Left renal pelvis (tissue), 4 donors: ENCODE data around the gene TRAPPC2L. TPM values are rescaled to one million over a fixed set of nuclear protein-coding genes. Genes with fewer than 3 reads are reported as not detected.

Source experiments
- DNase-seq, 4 donors: peaks; one replicate each; pipeline ENCODE4 v3.0.0-alpha.2; 2013; ENCODE audit warnings: low read depth in 4 of 4, low spot score in 3 of 4
- polyA plus RNA-seq, 4 donors: library from polyadenylated mRNA; unstranded; fragments of 120-200 nt; gene quantifications; one replicate each; pipeline ENCODE4 v1.2.1, GENCODE V29; 2013; ENCODE audit not compliant: insufficient read length in 4 of 4

TRAPPC2L gene
- polyA plus RNA-seq, 4 donors = 57.9 to 91.5 (median 77.5) TPM

GRCh38 chr16:88904676-88905365 lies 47.9 kb downstream of the TRAPPC2L start:
- DNase-seq = no peak

- DNase-seq = no peak
Measured at GRCh38 chr16:88905563-88905962, 48.6 kb downstream of the TRAPPC2L start.

- no peak for DNase-seq
Measured at GRCh38 chr16:88906020-88906419, 49.1 kb downstream of the TRAPPC2L start.

GRCh38 chr16:88906535-88907105 lies 49.7 kb downstream of the TRAPPC2L start:
- DNase-seq = no peak

- DNase-seq = no peak
Measured at GRCh38 chr16:88907768-88908167, 50.8 kb downstream of the TRAPPC2L start.

GRCh38 chr16:88908307-88908706 lies 51.4 kb downstream of the TRAPPC2L start:
- no peak for DNase-seq

- DNase-seq = no peak
Measured at GRCh38 chr16:88909431-88910210, 52.7 kb downstream of the TRAPPC2L start.

GRCh38 chr16:88910284-88911135 lies 53.6 kb downstream of the TRAPPC2L start:
- no peak for DNase-seq

GRCh38 chr16:88911136-88911945 lies 54.4 kb downstream of the TRAPPC2L start:
- no peak for DNase-seq

GRCh38 chr16:88911946-88912310 lies 55.0 kb downstream of the TRAPPC2L start:
- DNase-seq = no peak

Other genes starting within 250 kb of the TRAPPC2L start
- gene IL17C, start 218.6 kb upstream of the TRAPPC2L start, polyA plus RNA-seq = not detected
- 100 to 1,000 TPM in 3 of 4 donors, 10 to 100 TPM in 1; 46.1 to 160 (median 103) TPM for gene CYBA, start 206.1 kb upstream of the TRAPPC2L start, polyA plus RNA-seq
- gene MVD, start 194.0 kb upstream of the TRAPPC2L start, polyA plus RNA-seq = 10 to 100 TPM; 21.9 to 38.9 (median 27.4) TPM
- under 1 TPM; 0.50 to 0.87 (median 0.61) TPM for gene SNAI3, start 170.6 kb upstream of the TRAPPC2L start, polyA plus RNA-seq
- 10 to 100 TPM; 13.3 to 24.8 (median 20.5) TPM for gene RNF166, start 150.7 kb upstream of the TRAPPC2L start, polyA plus RNA-seq
- gene CTU2, start 150.6 kb upstream of the TRAPPC2L start, polyA plus RNA-seq = 10 to 100 TPM; 10.5 to 17.0 (median 11.6) TPM
- gene PIEZO1, start 71.9 kb upstream of the TRAPPC2L start, polyA plus RNA-seq = 10 to 100 TPM; 25.6 to 46.9 (median 36.0) TPM
- gene CDT1, start 53.3 kb upstream of the TRAPPC2L start, polyA plus RNA-seq = 10 to 100 TPM in 3 of 4 donors, 1 to 10 TPM in 1; 9.8 to 20.9 (median 12.0) TPM
- 100 to 1,000 TPM in 1 of 4 donors, 10 to 100 TPM in 3; 57.9 to 122 (median 80.7) TPM for gene APRT, start 45.2 kb upstream of the TRAPPC2L start, polyA plus RNA-seq
- 10 to 100 TPM; 19.8 to 26.7 (median 22.1) TPM for gene GALNS, start 180 bp upstream of the TRAPPC2L start, polyA plus RNA-seq
- gene PABPN1L, start 9.5 kb downstream of the TRAPPC2L start, polyA plus RNA-seq = not detected
- 1 to 10 TPM; 2.7 to 3.5 (median 3.2) TPM for gene CBFA2T3, start 120.1 kb downstream of the TRAPPC2L start, polyA plus RNA-seq
- gene ACSF3, start 236.7 kb downstream of the TRAPPC2L start, polyA plus RNA-seq = 10 to 100 TPM; 19.4 to 39.5 (median 28.8) TPM